K562 (cell line): ENCODE data around the gene FANCC. TPM values are rescaled to one million over a fixed set of nuclear protein-coding genes. Genes with fewer than 3 reads are reported as not detected.

Experiments
- ATAC-seq: fragments of 200-7000 bp; cut with Tn5 transposase; 3 replicates; pipeline ENCODE4 v1.9.1; 2020; ENCODE audit warnings: moderate library complexity
- BruUV-seq: library from RNA; stranded (reverse); fragments of 400-500 nt; replicated peaks from 2 replicates; lab custom pipeline; 2021; lab: Mats Ljungman, UMichigan
- CTCF ChIA-PET: fragments of 300-600 bp; formaldehyde crosslinking; extraction: SDS; loops from one replicate; lab custom pipeline; 2021; ENCODE audit warnings: low intra/inter-chr PET ratio; lab: Yijun Ruan, JAX
- POLR2A ChIA-PET: fragments of 300-600, 350-650 bp; sonication (Branson Sonifier 250); formaldehyde crosslinking; extraction: SDS; loops from one replicate; lab custom pipeline; 2021; ENCODE audit warnings: antibody characterized with exemption, inconsistent platforms; lab: Yijun Ruan, JAX
- DNase-seq, 4 experiments: peaks; one replicate each; pipeline versions ENCODE4 v3.0.0 to v3.0.0-alpha.2; 2011 to 2018; ENCODE audit warnings: low spot score in 3 of 4, mixed read lengths in 3 of 4; ENCODE audit errors: extremely low read depth in 1 of 4
- FAIRE-seq: peaks from 2 replicates; lab custom pipeline; 2011; peaks lifted over from hg19 to GRCh38; lab: Jason Lieb, UNC
- H2AFZ ChIP-seq: 2 replicates; pipeline ENCODE4 v1.6.0; 2011; ENCODE audit warnings: low read depth, low read length, control low read depth, inconsistent platforms
- H3K27ac ChIP-seq: fragments of 200-600 bp; 3 replicates; pipeline ENCODE4 v1.8.0; 2011; ENCODE audit warnings: low read depth, mild to moderate bottlenecking, control low read depth, inconsistent platforms, low read length, moderate library complexity, mixed read lengths; ENCODE audit errors: extremely low read depth
- H3K27me3 ChIP-seq, 2 experiments: fragments of 300-600 bp in 1 of 2; 2 replicates in 1 of 2; 3 replicates in 1 of 2; pipeline versions ENCODE4 v1.6.0 to v1.8.0; 2011; ENCODE audit warnings: inconsistent platforms in 2 of 2, low read length in 2 of 2, mild to moderate bottlenecking in 1 of 2, mixed read lengths in 1 of 2, moderate library complexity in 1 of 2; ENCODE audit not compliant: control insufficient read depth in 2 of 2, insufficient read depth in 2 of 2
- H3K36me3 ChIP-seq: fragments of 300-600 bp; 3 replicates; pipeline ENCODE4 v1.8.0; 2011; ENCODE audit warnings: mild to moderate bottlenecking, low read length, inconsistent platforms; ENCODE audit not compliant: control insufficient read depth, insufficient read depth
- H3K4me1 ChIP-seq, 2 experiments: fragments of 200-600 bp in 1 of 2; replicated peaks in 1 of 2; 2 replicates in 1 of 2; 3 replicates in 1 of 2; pipeline versions ENCODE4 v1.5.1 to v1.8.0; 2011; ENCODE audit warnings: inconsistent platforms in 2 of 2, low read length in 2 of 2, mild to moderate bottlenecking in 1 of 2, mixed read lengths in 1 of 2, moderate library complexity in 1 of 2; ENCODE audit not compliant: control insufficient read depth in 2 of 2, insufficient read depth in 2 of 2
- H3K4me2 ChIP-seq: 2 replicates; pipeline ENCODE4 v1.6.1; 2011; ENCODE audit warnings: low read length, control low read depth, inconsistent platforms, mixed read lengths; ENCODE audit not compliant: insufficient read depth
- H3K4me3 ChIP-seq: fragments of 200-600 bp; sonication (generic), shearing (Covaris generic); 2 replicates; pipeline ENCODE4 v1.5.1; 2016; ENCODE audit warnings: control low read depth, inconsistent platforms
- H3K79me2 ChIP-seq: fragments of 200-600 bp; 3 replicates; pipeline ENCODE4 v1.8.0; 2011; ENCODE audit warnings: low read length, inconsistent platforms; ENCODE audit not compliant: control insufficient read depth, insufficient read depth
- H3K9ac ChIP-seq, 2 experiments: 2 replicates each; pipeline versions ENCODE4 v1.6.0 to v1.6.1; 2011; ENCODE audit warnings: low read depth in 2 of 2, low read length in 2 of 2, control low read depth in 1 of 2, inconsistent platforms in 1 of 2, mild to moderate bottlenecking in 1 of 2, mixed read lengths in 1 of 2; ENCODE audit not compliant: insufficient read depth in 1 of 2
- H3K9me1 ChIP-seq: one replicate; pipeline ENCODE4 v1.6.0; 2011; ENCODE audit warnings: inconsistent platforms, mild to moderate bottlenecking, low read length, moderate library complexity; ENCODE audit not compliant: control insufficient read depth, insufficient read depth
- H3K9me3 ChIP-seq: replicated peaks from 2 replicates; pipeline ENCODE4 v1.5.1; 2011; ENCODE audit warnings: low read depth, low read length, inconsistent platforms; ENCODE audit not compliant: control insufficient read depth, insufficient read depth
- H4K20me1 ChIP-seq: replicated peaks from 2 replicates; pipeline ENCODE4 v1.6.1; 2011; ENCODE audit warnings: low read length, inconsistent platforms, mixed read lengths; ENCODE audit not compliant: control insufficient read depth, insufficient read depth
- CEBPG ChIP-seq, 3 experiments: fragments of 200-800 bp in 1 of 3; sonication (Bioruptor generic) in 1 of 3; sonication (generic) in 1 of 3; formaldehyde crosslinking in 1 of 3; IDR thresholded peaks in 2 of 3; conservative IDR thresholded peaks in 1 of 3; 2 replicates each; pipeline versions ENCODE4 v1.6.1 to v1.8.0; 2016 to 2022; ENCODE audit warnings: missing compliant biosample characterization in 2 of 3, missing genetic modification characterization in 2 of 3, mild to moderate bottlenecking in 1 of 3, missing genetic modification reagents in 1 of 3
- FUS ChIP-seq: fragments of 200-400 bp; formaldehyde crosslinking; optimal IDR thresholded peaks from 2 replicates; pipeline ENCODE3; 2017; ENCODE audit warnings: low read depth, low read length
- MTF1 ChIP-seq: fragments of 250-450 bp; sonication (Bioruptor Pico); IDR thresholded peaks from 2 replicates; pipeline ENCODE4 v1.9.0; 2021; ENCODE audit warnings: moderate library complexity, mild to moderate bottlenecking, inconsistent platforms, borderline replicate concordance
- POLR2G ChIP-seq: fragments of 200-400 bp; formaldehyde crosslinking; IDR thresholded peaks from 2 replicates; pipeline ENCODE4 v1.6.1; 2017; ENCODE audit warnings: low read depth, mild to moderate bottlenecking, antibody characterized with exemption, low read length, moderate library complexity
- RBM22 ChIP-seq: fragments of 200-400 bp; formaldehyde crosslinking; IDR thresholded peaks from 2 replicates; pipeline ENCODE4 v1.6.1; 2018; ENCODE audit warnings: low read length, low read depth; ENCODE audit not compliant: poor library complexity, severe bottlenecking
- SMARCE1 ChIP-seq: fragments of 450-650 bp; IDR thresholded peaks from 2 replicates; pipeline ENCODE4 v1.7.1; 2016; ENCODE audit warnings: mild to moderate bottlenecking
- TAF7 ChIP-seq: fragments of 450-650 bp; IDR thresholded peaks from 2 replicates; pipeline ENCODE4 v1.6.1; 2016; ENCODE audit warnings: missing genetic modification characterization, missing compliant biosample characterization
- WGBS: fragments of 100-300 bp; shearing (Covaris generic); methylation state at CpG from one replicate; pipeline ENCODE4 v1.1.6; 2016; ENCODE audit warnings: low coverage, mixed read lengths; ENCODE audit not compliant: insufficient coverage; ENCODE audit errors: missing lambda C conversion rate; 5-methylcytosine and 5-hydroxymethylcytosine counted together
- in situ Hi-C: fragments of 300-500 bp; cut with MboI; formaldehyde crosslinking; loops from 4 replicates; pipeline ENCODE4 v1.15.0; 2018; ENCODE audit warnings: inconsistent platforms, mixed read lengths
- intact Hi-C: fragments of 100-400 bp; cut with micrococcal nuclease; formaldehyde crosslinking; loops from 2 replicates; pipeline ENCODE4 v1.14.2; 2022
- polyA plus RNA-seq, 8 experiments: library from polyadenylated mRNA; depleted of rRNA in 4 of 8; stranded (reverse) in 5 of 8; unstranded in 3 of 8; fragments of >200 nt; fragmentation: Nextera tagmentation in 2 of 8; fragmentation: Illumina TruSeq in 1 of 8; extraction: Ambion mirVana in 2 of 8; extraction: Trizol in 1 of 8; gene quantifications; 2 replicates each; pipeline versions ENCODE4 v1.2.1 to v1.2.3, GENCODE V29; 2011 to 2014; ENCODE audit warnings: inconsistent platforms in 1 of 8, missing spikeins in 1 of 8
- total RNA-seq, 7 experiments: library from RNA; depleted of rRNA in 6 of 7; stranded (reverse); fragments of >200 nt in 6 of 7; fragmentation: Illumina TruSeq in 2 of 7; extraction: Trizol in 2 of 7; gene quantifications; 2 replicates each; pipeline versions ENCODE4 v1.2.1 to v1.2.3, GENCODE V29; 2011 to 2021; ENCODE audit warnings: low replicate concordance in 1 of 7
- TF ChIP-seq, protein P1 (sequence below): fragments of 250-450 bp; sonication (Bioruptor Pico); IDR thresholded peaks from 2 replicates; pipeline ENCODE4 v1.9.0; 2021; ENCODE audit warnings: mild to moderate bottlenecking, inconsistent platforms

FANCC gene
- total and polyA plus RNA-seq, 9 of the 15 experiments (the other 6 are each of a cell fraction or from before 2014, with no cell fraction given): 4.6 to 18.4 (median 14.2) TPM

DNA sequence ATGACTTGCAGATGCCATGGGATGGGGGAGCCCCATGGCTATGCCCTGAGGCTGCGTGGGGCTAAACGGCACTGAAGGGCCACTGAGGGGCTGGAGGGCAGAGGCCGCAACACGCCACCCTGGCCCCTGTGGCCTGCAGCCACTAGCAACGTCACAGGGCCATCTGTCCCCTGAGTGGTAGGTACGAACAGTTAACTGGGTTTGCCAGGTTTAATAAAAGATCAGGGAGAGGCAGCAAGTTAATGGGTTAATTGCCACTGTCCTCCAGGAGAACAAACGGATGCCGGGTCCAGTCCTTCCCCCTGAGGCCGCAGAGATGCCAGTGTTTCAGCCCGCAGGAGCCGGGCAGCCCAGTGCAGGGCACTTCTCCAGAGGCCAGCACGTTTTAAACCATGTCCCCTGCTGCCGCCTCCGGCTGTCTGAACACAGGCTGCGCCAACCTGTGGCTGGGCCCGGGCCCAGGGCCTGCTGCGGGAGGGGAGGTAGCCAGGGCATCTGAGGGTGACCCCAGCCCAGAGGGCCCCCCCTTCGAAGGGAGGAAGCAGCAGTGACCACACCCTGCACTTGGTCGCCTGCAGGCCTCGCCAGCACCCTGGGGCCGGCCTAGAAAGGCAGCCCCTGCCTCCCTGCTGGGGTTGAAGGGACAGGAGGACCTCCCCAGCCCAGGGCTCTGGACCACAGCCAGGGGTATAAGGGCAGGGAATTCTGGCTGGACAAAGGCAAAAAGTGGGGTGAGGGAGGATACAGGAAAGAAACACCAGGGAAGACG, 227.3 kb downstream of the FANCC start:
- Histone ChIP-seq H2AFZ (no peak overlapping the region), H3K4me2 (no peak overlapping the region), H4K20me1 (no peaks in the 10 kb centered on the region)
- WGBS: 69% methylated on average over 18 of the region's 22 CpGs
- TF ChIP-seq RBM22 (peak; percentile 45), FUS (no peak), SMARCE1 (no peak), TAF7 (no peak), MTF1 (CRISPR knock-in tag) (no peak), POLR2G (peak; percentile 51; the same call in 1 of the 2 replicates), CEBPG (CRISPR knock-in tag; IDR thresholded peaks at IDR 0.05) (no peak), CEBPG (tag; conservative IDR thresholded peaks at IDR 0.05 in 1 of 2, IDR thresholded peaks at IDR 0.05 in 1 of 2) (no peak)
- TF ChIP-seq, protein P1, sequence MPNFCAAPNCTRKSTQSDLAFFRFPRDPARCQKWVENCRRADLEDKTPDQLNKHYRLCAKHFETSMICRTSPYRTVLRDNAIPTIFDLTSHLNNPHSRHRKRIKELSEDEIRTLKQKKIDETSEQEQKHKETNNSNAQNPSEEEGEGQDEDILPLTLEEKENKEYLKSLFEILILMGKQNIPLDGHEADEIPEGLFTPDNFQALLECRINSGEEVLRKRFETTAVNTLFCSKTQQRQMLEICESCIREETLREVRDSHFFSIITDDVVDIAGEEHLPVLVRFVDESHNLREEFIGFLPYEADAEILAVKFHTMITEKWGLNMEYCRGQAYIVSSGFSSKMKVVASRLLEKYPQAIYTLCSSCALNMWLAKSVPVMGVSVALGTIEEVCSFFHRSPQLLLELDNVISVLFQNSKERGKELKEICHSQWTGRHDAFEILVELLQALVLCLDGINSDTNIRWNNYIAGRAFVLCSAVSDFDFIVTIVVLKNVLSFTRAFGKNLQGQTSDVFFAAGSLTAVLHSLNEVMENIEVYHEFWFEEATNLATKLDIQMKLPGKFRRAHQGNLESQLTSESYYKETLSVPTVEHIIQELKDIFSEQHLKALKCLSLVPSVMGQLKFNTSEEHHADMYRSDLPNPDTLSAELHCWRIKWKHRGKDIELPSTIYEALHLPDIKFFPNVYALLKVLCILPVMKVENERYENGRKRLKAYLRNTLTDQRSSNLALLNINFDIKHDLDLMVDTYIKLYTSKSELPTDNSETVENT: no peak
- TF ChIP-seq, all 486 proteins: peak for 2
- ChIA-PET CTCF (no interaction called here), POLR2A (interaction anchor here (1.1 to 1.2 kb wide), 2 partner anchors 13 to 28 kb away, joined by 3 read pairs; no protein-coding TSS in a partner anchor)
- in situ Hi-C loops: no loop called here
- peaks cover 0 to 40% of the 10 kb centered on the region in 2 experiments; a peak in 2 of 5 replicates for H3K4me1 ChIP-seq
- no peaks in the 10 kb centered on the region for H3K9me3 ChIP-seq
- no peak overlapping the region for H3K27ac ChIP-seq
- H3K4me3 ChIP-seq: no peak overlapping the region
- peaks cover 4% of the 10 kb centered on the region; the same call in 1 of the 3 replicates for H3K36me3 ChIP-seq
- ATAC-seq: peak; percentile 51
- intact Hi-C loops: loop anchor here (10.0 kb wide), 1 partner anchor 305 kb away; no protein-coding TSS in a partner anchor
- no TSS peak for BruUV-seq
- H3K27me3 ChIP-seq: no peaks in the 10 kb centered on the region
- H3K9me1 ChIP-seq: no peaks in the 10 kb centered on the region
- H3K79me2 ChIP-seq: no peaks in the 10 kb centered on the region
- peak overlapping the region in 1 of 2 experiments; percentile 23; a peak in 2 of 4 replicates for H3K9ac ChIP-seq
- no peak for FAIRE-seq
- DNase-seq: peak in 2 of 4 experiments; percentile 22 to 32
